ENCODE results near the gene KRT33A. TPM values are rescaled to one million over a fixed set of nuclear protein-coding genes. Genes with fewer than 3 reads are reported as not detected.

The KRT33A gene
- total RNA-seq, 1 experiment from 2014 or later = not detected

- intact Hi-C loops (cut with micrococcal nuclease) = loop anchor here (1.0 to 10.0 kb wide), 5 partner anchors 337 to 705 kb away; no protein-coding TSS in a partner anchor
- no TSS peak for BruUV-seq (replicated peaks)
- Mint-ChIP-seq H3K27ac (ENCODE audit: low read depth, unreplicated experiment) (no peak overlapping the region), H3K4me3 (ENCODE audit: unreplicated experiment) (no peak overlapping the region), H3K27me3 (ENCODE audit: insufficient read depth, unreplicated experiment) (no peaks in the 10 kb centered on the region), H3K9me3 (ENCODE audit: unreplicated experiment) (no peaks in the 10 kb centered on the region), H3K36me3 (ENCODE audit: insufficient read depth, unreplicated experiment) (no peaks in the 10 kb centered on the region), H3K4me1 (ENCODE audit: insufficient read depth, unreplicated experiment) (no peaks in the 10 kb centered on the region)
- DNase-seq (ENCODE audit: unreplicated experiment) = peak; percentile 62
- CTCF ChIA-PET = interaction anchor here (0.5 to 1.8 kb wide), 16 partner anchors 8 to 537 kb away, joined by 3 to 6 read pairs (median 4); no protein-coding TSS in a partner anchor
- TF ChIP-seq CTCF (IDR thresholded peaks at IDR 0.05; ENCODE audit: unreplicated experiment) = peak; percentile 69
- POLR2A ChIA-PET = interaction anchor here (0.7 to 1.1 kb wide), 6 partner anchors 8 to 470 kb away, joined by 3 read pairs; partner anchors contain the start of gene KRT15
Observed at GRCh38 chr17:41329279-41329948, 21.2 kb downstream of the KRT33A start.

GRCh38 chr17:41328207-41328606 lies 22.4 kb downstream of the KRT33A start:
- ChIA-PET CTCF (interaction anchor here (0.7 to 1.4 kb wide), 9 partner anchors 11 to 521 kb away, joined by 3 to 9 read pairs (median 4); no protein-coding TSS in a partner anchor), POLR2A (no interaction called here)
- Mint-ChIP-seq H3K27me3 (ENCODE audit: insufficient read depth, unreplicated experiment) (no peaks in the 10 kb centered on the region), H3K36me3 (ENCODE audit: insufficient read depth, unreplicated experiment) (no peaks in the 10 kb centered on the region), H3K4me1 (ENCODE audit: insufficient read depth, unreplicated experiment) (no peaks in the 10 kb centered on the region), H3K4me3 (ENCODE audit: unreplicated experiment) (no peak overlapping the region), H3K9me3 (ENCODE audit: unreplicated experiment) (no peaks in the 10 kb centered on the region), H3K27ac (ENCODE audit: low read depth, unreplicated experiment) (no peak overlapping the region)
- no peak for TF ChIP-seq CTCF (IDR thresholded peaks at IDR 0.05; ENCODE audit: unreplicated experiment)
- no TSS peak for BruUV-seq (replicated peaks)
- no peak for DNase-seq (ENCODE audit: unreplicated experiment)
- intact Hi-C loops (cut with micrococcal nuclease) = loop anchor here (2.0 to 10.0 kb wide), 3 partner anchors 339 to 703 kb away; no protein-coding TSS in a partner anchor

- CTCF ChIA-PET = interaction anchor here (0.9 to 1.4 kb wide), 5 partner anchors 10 to 520 kb away, joined by 3 to 9 read pairs (median 4); no protein-coding TSS in a partner anchor
- Mint-ChIP-seq H3K27me3 (ENCODE audit: insufficient read depth, unreplicated experiment) (no peaks in the 10 kb centered on the region), H3K27ac (ENCODE audit: low read depth, unreplicated experiment) (no peak overlapping the region), H3K4me1 (ENCODE audit: insufficient read depth, unreplicated experiment) (no peaks in the 10 kb centered on the region), H3K4me3 (ENCODE audit: unreplicated experiment) (no peak overlapping the region), H3K36me3 (ENCODE audit: insufficient read depth, unreplicated experiment) (no peaks in the 10 kb centered on the region), H3K9me3 (ENCODE audit: unreplicated experiment) (no peaks in the 10 kb centered on the region)
- intact Hi-C loops (cut with micrococcal nuclease) = loop anchor here (2.0 to 10.0 kb wide), 3 partner anchors 339 to 703 kb away; no protein-coding TSS in a partner anchor
- no TSS peak for BruUV-seq (replicated peaks)
- TF ChIP-seq CTCF (IDR thresholded peaks at IDR 0.05; ENCODE audit: unreplicated experiment) = no peak
- POLR2A ChIA-PET = no interaction called here
- no peak for DNase-seq (ENCODE audit: unreplicated experiment)
Observed at GRCh38 chr17:41327411-41328120, 23.1 kb downstream of the KRT33A start.
